Peyer's patch (tissue), 4 donors: ENCODE measurements around the gene ZNF407. TPM values are rescaled to one million over a fixed set of nuclear protein-coding genes. Genes with fewer than 3 reads are reported as not detected.

Source experiments
- DNase-seq, 3 donors: peaks; one replicate each; pipeline ENCODE4 v3.0.0-alpha.2; 2017 to 2019
- H3K27ac ChIP-seq, 4 donors: fragments of 200-600 bp; sonication (generic); one replicate each; pipeline ENCODE4 v1.5.1; 2016 to 2019
- H3K27me3 ChIP-seq, 2 donors: fragments of 200-600 bp; sonication (generic); one replicate each; pipeline ENCODE4 v1.5.1; 2019
- H3K36me3 ChIP-seq, 3 donors: fragments of 200-600 bp; sonication (generic); one replicate each; pipeline ENCODE4 v1.5.1; 2016 to 2019
- H3K4me1 ChIP-seq, 4 donors: fragments of 200-600 bp; sonication (generic); one replicate each; pipeline ENCODE4 v1.5.1; 2016 to 2019
- H3K4me3 ChIP-seq, 4 donors: fragments of 200-600 bp; sonication (generic); 1 replicate in 3 of 4; 2 replicates in 1 of 4; pipeline ENCODE4 v1.5.1; 2016 to 2019; ENCODE audit warnings: mild to moderate bottlenecking in 1 of 4
- H3K9me3 ChIP-seq, 4 donors: fragments of 200-600 bp; sonication (generic); one replicate each; pipeline ENCODE4 v1.5.1; 2016 to 2019; ENCODE audit warnings: mild to moderate bottlenecking in 1 of 4
- POLR2A ChIP-seq, 2 donors: fragments of 450-650 bp; IDR thresholded peaks; one replicate each; pipeline ENCODE4 v1.5.1; 2017; ENCODE audit warnings: antibody characterized with exemption in 2 of 2, mild to moderate bottlenecking in 2 of 2, moderate library complexity in 2 of 2
- total RNA-seq, 4 donors: library from RNA; depleted of rRNA; stranded (reverse); fragments of >200 nt; gene quantifications; one replicate each; pipeline ENCODE4 v1.1.0, GENCODE V29; 2016
- TF ChIP-seq, protein P1 (sequence below), 6 experiments: fragments of 450-650 bp in 4 of 6; fragments of 200-600 bp in 2 of 6; sonication (generic) in 1 of 6; IDR thresholded peaks; one replicate each; pipeline ENCODE4 v1.5.1; 2017 to 2019; ENCODE audit warnings: antibody characterized with exemption in 6 of 6, mild to moderate bottlenecking in 3 of 6, moderate library complexity in 1 of 6

The ZNF407 gene
- total RNA-seq, 4 donors from 2014 or later, result 24.0 to 54.5 (median 32.3) TPM

DNA sequence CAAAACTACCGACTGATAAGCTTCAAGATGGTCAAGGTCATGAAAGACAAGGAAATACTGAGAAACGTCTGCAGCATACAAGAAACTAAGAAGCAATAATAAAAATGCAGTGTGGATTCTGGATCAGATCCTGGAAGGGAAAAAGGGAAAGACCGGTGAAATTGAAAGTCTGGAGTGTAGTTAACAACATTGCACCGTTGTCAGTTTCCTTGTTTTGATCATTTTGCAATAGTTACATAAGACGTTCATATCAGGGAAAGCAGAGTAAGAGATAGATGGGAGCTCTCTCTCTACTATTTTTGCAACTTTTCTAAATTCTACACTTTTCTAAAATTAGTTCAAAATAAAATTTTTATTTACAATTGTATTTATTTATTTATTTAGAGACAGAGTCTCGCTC, 15.0 kb upstream of the ZNF407 start:
- no peak for TF ChIP-seq POLR2A (IDR thresholded peaks at IDR 0.05)
- TF ChIP-seq, protein P1, sequence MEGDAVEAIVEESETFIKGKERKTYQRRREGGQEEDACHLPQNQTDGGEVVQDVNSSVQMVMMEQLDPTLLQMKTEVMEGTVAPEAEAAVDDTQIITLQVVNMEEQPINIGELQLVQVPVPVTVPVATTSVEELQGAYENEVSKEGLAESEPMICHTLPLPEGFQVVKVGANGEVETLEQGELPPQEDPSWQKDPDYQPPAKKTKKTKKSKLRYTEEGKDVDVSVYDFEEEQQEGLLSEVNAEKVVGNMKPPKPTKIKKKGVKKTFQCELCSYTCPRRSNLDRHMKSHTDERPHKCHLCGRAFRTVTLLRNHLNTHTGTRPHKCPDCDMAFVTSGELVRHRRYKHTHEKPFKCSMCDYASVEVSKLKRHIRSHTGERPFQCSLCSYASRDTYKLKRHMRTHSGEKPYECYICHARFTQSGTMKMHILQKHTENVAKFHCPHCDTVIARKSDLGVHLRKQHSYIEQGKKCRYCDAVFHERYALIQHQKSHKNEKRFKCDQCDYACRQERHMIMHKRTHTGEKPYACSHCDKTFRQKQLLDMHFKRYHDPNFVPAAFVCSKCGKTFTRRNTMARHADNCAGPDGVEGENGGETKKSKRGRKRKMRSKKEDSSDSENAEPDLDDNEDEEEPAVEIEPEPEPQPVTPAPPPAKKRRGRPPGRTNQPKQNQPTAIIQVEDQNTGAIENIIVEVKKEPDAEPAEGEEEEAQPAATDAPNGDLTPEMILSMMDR (IDR thresholded peaks at IDR 0.05), result no peak
- no peaks in the 10 kb centered on the region for H3K27me3 ChIP-seq
- peaks cover 0 to 10% (median 0%) of the 10 kb centered on the region in 4 donors for H3K4me1 ChIP-seq
- no peaks in the 10 kb centered on the region for H3K36me3 ChIP-seq
- no peak for DNase-seq
- no peak overlapping the region for H3K4me3 ChIP-seq
- no peak overlapping the region for H3K27ac ChIP-seq
- no peaks in the 10 kb centered on the region for H3K9me3 ChIP-seq

DNA sequence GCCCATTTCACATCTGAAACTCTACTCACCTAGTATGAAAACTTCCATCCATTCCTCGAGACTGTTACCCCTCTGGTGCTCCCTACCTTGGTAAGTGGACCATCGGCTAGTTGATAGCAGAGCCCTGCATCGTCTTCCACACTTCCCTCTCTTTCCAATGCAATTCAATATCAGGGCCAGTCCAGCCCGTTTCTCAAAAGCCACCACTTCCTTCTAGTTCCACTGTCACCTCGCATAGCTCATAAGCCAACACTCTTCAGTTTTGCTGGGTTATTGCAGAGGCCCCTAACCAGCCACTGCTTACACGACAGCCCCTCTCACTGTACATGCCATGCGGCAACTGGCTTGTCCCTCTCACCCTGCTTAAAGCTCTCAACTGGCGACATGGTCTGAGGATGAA, 10.2 kb upstream of the ZNF407 start:
- no peaks in the 10 kb centered on the region for H3K4me1 ChIP-seq
- H3K9me3 ChIP-seq, result no peaks in the 10 kb centered on the region
- no peak overlapping the region for H3K27ac ChIP-seq
- no peaks in the 10 kb centered on the region for H3K27me3 ChIP-seq
- H3K4me3 ChIP-seq, result no peak overlapping the region
- no peak for DNase-seq
- TF ChIP-seq POLR2A (IDR thresholded peaks at IDR 0.05), result no peak
- TF ChIP-seq, protein P1 (IDR thresholded peaks at IDR 0.05), result no peak
- H3K36me3 ChIP-seq, result no peaks in the 10 kb centered on the region

DNA sequence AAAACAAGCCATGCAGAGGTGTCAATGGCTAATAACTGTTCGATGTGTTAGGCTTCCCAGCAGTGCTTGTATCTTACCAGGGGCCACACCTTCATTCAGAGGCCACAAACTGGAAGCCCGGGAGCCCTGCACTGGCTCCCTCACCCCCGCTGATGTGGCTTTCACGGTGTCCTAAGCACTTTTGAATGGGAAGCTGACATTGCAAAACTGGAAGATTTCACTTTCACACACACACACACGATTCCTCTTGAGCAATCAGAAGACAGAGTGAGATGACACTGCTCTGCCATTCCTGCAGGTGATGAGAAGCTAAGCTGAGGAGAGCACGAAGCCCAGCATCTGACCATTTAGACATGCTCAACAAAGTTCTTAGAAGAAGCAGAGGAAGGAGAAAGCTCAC, 8.6 kb upstream of the ZNF407 start:
- TF ChIP-seq, protein P1 (IDR thresholded peaks at IDR 0.05), result no peak
- no peak overlapping the region for H3K4me3 ChIP-seq
- no peaks in the 10 kb centered on the region for H3K9me3 ChIP-seq
- no peak overlapping the region for H3K27ac ChIP-seq
- H3K27me3 ChIP-seq, result no peaks in the 10 kb centered on the region
- no peak for DNase-seq
- H3K4me1 ChIP-seq, result no peaks in the 10 kb centered on the region
- peaks cover 0 to 10% (median 0%) of the 10 kb centered on the region in 3 donors for H3K36me3 ChIP-seq

DNA sequence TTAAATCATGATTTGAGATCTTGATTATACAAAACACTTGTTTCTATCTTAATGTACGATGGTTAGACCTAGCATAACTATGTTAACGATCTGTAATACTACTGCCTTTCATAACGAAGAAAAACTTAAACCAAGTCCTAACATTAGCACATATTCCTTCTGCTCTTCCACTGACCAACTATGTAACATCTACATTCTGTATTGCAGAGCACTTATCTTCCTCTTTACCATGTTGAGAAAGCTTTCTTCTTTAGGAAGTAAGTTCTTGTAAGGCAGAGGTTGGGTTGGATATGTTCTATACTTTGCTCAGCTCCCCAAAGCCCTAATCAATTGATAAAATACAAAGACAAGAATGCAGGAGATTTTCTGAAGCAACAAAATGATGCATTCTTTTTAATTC, 7.9 kb upstream of the ZNF407 start:
- no peak for TF ChIP-seq POLR2A (IDR thresholded peaks at IDR 0.05)
- TF ChIP-seq, protein P1 (IDR thresholded peaks at IDR 0.05), result no peak

DNA sequence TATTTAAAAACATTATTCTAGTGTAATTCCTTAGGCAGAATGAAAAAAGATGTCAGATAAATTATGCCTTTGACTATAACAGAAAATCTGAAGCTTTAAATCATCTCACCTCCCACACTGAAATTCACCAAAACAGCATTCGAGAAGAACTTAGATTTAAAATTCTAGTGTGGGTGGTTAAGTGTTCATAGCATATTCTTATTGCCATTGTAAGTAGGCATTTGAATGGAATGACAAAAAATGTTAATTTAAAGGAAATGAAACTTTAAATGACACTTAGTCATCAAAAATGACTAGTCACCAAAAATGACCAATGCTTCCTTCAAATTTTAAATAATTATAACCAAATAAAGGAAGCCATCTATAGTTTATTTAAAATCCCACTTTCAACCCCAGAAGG, 7.0 kb upstream of the ZNF407 start:
- no peak overlapping the region for H3K27ac ChIP-seq
- H3K27me3 ChIP-seq, result no peaks in the 10 kb centered on the region
- no peaks in the 10 kb centered on the region for H3K9me3 ChIP-seq
- TF ChIP-seq, protein P1 (IDR thresholded peaks at IDR 0.05), result no peak
- no peak for TF ChIP-seq POLR2A (IDR thresholded peaks at IDR 0.05)
- peaks cover 0 to 10% (median 0%) of the 10 kb centered on the region in 3 donors for H3K36me3 ChIP-seq
- H3K4me3 ChIP-seq, result no peak overlapping the region
- DNase-seq, result no peak
- H3K4me1 ChIP-seq, result peaks cover 0 to 6% (median 0%) of the 10 kb centered on the region in 4 donors

More for the DNA sequence above, 7.9 kb upstream of the ZNF407 start:
- H3K27ac ChIP-seq, result no peak overlapping the region
- DNase-seq, result no peak
- H3K27me3 ChIP-seq, result no peaks in the 10 kb centered on the region
- peaks cover 0 to 10% (median 0%) of the 10 kb centered on the region in 3 donors for H3K36me3 ChIP-seq
- no peaks in the 10 kb centered on the region for H3K9me3 ChIP-seq
- no peak overlapping the region for H3K4me3 ChIP-seq
- peaks cover 0 to 2% (median 0%) of the 10 kb centered on the region in 4 donors for H3K4me1 ChIP-seq

DNA sequence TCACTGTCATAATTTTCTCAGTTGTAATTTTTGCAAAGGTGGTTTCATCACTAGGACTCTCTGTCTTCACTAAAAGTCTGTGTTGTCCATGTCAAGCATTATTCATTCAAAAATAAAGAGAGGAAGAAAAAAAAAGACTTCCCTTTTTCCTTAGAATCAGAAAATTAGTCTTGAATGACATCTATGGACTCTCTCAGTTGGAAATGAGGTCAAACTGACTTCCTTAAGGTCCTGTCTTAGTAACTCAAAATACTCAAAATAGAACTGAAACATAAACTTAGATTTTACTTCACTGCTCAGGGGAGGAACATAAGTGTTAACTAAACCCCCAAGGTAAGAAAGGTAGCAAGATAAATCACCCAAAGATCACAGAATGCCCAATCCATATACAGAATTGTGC, 2.2 kb upstream of the ZNF407 start:
- no peak for DNase-seq
- TF ChIP-seq, protein P1 (IDR thresholded peaks at IDR 0.05), result no peak
- no peak for TF ChIP-seq POLR2A (IDR thresholded peaks at IDR 0.05)
- Histone ChIP-seq H3K27me3 (no peaks in the 10 kb centered on the region), H3K27ac (no peak overlapping the region), H3K4me3 (no peak overlapping the region), H3K9me3 (no peaks in the 10 kb centered on the region), H3K36me3 (peaks cover 0 to 10% (median 0%) of the 10 kb centered on the region in 3 donors), H3K4me1 (peaks cover 0 to 19% (median 4%) of the 10 kb centered on the region in 4 donors)
